HG03575 (cell line): ENCODE results near the gene AKNA.

Experiments used
- ATAC-seq: cut with Tn5 transposase; IDR thresholded peaks from one replicate; pipeline ENCODE4 v1.9.1; 2021; ENCODE audit not compliant: unreplicated experiment, insufficient number of reproducible peaks, low FRiP score; ENCODE audit errors: extremely low read depth

Gene AKNA

DNA sequence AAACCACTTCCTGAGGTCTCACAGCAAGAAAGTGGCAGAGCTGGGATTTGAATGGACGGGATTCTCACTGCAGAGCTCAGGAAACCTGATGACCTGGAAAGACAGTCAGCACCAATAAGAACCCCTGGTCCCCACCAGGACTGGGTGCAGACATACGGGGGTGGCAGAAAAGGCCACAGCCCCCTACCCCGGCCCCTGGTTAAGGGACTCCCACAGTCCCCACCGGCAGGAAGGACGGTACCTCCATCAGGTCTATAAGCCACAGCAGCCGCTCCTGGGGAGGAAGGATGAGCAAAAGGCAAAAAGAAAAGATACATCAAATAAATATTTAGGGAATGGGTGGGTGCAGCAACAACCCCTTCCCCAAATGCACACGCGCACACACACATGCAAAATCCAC lies 32.0 kb upstream of the AKNA start:
- no peak for ATAC-seq

DNA sequence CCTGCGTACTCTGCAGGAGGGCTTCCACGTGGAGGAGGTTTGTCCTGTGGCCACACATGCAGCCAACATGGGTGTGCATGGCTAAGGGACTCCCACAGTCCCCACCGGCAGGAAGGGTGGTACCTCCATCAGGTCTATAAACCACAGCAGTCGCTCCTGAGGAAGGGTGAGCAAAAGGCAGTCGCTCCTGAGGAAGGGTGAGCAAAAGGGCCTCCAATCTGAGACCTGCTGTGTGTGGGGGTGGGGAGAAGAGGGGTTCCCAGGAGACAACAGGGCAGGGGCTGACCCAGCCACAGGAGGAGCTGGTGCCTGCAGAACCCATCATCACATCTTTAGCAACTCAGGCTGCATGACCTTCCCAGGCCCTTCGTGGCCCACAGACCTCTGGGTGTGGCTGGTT lies 30.3 kb upstream of the AKNA start:
- no peak for ATAC-seq

DNA sequence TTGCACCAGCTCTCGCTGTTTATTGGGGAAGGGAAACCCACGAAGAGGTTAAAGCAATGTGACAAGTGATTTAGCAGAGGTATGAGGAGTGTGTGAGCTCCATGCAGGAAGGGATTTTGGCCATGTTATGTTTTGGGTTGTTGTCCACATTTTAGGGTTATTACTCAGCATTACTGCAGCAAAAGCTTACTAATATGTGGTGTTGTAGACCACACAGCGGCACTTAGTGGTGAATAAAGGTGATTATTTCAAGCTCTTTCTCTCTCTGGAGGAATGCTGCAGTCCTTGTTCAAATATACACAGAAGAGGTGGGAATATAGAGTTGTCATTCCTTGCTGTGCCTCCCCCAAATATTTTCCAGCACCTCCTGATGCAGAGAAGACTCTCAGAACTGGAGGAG lies 29.7 kb upstream of the AKNA start:
- ATAC-seq = no peak

DNA sequence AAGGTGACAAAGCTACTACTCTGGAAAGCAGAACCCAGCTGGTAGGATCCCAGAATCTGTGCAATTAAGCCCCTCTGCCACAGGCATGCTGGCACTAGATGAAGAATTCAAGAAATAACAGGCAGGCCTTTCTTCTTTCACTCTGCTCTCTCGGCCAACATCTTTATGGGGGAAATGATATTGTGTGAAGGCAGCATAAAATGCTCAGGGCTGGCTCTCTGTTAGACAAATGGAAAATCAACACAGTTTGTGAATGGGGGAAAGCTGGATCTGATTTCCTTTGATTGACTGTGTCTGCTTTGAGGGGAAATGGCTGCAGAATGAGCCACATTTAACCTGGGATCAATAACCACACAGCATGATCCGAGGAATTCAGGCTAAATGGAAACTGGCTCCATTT lies 29.1 kb upstream of the AKNA start:
- ATAC-seq = no peak

DNA sequence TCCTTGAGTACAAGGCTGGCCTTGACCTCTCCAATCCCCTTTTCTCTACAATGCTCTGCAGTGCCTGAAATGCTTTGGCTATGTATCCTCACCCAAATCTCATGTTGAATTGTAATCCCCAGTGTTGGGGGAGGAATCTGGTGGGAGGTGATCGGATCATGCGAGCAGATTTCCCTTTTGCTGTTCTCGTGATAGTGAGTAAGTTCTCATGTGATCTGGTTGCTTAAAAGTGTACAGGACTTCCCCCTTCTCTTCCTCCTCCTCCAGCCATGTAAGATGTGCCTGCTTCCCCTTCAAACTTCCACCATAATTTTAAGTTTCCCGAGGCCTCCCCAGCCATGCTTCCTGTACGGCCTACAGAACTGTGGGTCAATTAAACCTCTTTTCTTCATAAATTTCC lies 28.5 kb upstream of the AKNA start:
- ATAC-seq = no peak

DNA sequence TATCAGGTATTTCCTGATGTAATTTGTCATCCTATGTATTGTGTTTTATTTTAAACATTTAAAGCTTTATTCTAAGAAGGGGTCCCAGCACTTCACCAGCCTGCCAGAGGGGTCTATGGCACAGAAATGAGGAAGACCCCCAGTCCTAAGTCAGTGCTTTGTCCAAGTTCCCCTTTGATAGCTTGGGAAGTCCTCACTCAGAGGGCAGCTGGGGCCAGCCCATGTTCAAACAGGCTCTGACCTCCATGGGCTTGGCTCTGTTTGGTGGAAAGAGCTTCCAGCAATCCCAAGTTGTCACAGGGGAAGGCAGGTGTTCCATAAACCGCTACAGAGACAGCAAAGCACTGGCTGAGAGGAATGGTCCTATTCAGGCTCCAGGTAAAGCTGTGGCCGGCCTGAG lies 26.6 kb upstream of the AKNA start:
- no peak for ATAC-seq

DNA sequence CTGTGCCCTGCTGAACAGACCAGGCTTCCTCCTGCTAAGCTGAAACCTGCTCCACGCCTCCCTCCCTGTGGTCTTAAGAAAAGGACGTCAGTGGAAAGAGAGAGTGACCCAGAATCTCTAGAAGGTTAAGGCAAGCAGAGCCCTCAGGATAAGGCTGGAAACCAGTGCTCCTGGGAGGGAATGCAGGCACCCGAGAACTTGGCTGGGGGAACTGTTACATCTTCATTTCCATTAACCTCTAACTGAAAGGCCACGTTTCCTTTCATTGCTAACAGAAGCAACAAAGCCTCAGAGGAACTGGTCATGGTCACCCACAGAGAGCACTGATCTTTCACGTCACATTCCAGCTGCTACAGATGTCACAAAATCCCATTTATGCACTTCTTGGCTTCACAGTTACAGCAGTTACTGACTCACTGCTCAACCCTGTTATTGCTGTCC lies 26.1 kb upstream of the AKNA start:
- no peak for ATAC-seq

DNA sequence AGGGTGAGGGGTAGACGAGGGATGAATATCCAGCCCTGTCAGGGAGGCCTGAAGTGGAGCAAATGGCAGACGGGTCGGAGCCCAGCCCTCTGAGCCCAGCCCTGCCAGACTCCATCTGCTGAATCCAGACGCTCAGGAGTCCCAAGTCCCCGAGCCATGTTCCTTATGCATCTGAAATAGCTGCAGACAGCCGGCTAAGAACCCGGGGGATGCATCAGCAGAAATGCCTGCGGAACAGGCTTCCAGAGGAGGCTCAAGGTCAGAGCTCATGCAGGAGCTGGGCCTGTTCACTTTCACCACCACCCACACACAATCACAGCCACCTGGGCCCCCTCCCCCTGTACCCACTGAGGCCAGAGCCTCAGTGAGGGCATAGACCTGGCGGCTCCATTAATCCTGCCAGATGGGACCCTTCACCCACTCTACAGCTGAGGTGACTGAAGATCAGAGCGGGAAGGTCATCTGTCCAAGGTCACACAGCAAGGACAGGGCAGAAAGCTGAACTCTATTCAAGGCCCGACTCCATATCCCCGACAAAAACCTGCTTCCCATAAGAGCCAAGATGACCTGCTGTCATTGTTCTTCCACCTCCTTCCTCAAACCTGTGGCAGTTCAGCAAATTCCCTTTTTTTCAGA lies 24.4 kb upstream of the AKNA start:
- no peak for ATAC-seq

DNA sequence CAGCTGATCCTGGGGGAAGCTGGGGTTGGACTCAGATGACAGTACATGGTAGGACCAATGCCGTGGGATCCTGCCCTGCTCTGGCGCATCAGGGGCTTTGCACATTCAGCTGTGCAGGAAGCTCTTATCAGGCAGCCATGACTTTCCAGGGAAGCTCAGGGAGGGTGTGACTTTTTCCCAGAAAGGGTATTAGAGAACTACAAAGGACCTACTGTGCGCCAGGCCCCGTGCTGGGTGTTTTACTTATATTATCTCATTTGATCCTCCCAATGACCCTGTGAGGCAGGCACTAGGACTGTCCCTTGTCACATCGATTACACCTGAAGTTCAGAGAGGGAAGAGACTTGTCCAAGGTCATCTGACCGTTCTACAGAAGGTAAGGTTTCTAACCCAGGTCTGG lies 23.7 kb upstream of the AKNA start:
- no peak for ATAC-seq

DNA sequence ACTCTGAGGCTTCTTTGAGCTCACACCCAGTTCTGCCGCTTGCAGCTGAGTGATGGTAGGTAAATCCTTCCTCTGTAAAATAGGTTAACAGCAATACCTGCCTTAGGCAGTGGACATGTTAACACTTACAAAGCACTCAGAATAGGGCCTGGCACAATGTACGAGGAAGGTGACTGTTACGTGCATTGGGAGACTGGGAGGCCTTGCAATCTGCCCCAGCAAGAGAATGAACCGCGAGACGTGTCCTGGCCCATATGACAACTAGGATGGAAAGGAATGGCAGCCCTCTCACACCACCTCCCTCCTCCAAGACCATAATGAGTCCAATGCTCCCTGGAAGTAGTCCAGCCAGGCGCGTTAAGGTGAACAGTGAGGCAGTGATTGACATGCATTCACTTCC lies 23.1 kb upstream of the AKNA start:
- ATAC-seq = no peak

DNA sequence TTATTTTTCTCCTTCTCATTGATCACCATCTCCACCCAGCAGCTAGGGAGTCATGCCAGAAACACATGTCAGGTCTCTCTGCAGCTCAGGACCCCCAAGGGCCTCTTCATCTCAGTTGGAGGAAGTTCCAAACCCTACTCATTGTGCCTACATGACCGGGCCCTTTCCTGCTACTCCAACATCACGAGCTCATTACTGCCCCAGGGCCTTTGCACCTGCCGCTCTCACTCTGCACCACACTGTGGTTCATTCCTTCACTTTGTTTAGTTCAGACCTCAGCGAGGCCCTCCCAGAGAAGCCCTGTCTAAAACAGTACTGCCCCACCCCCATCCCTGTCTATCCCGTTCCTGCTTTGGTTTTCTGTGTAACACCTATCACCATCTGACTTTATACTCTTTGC lies 22.1 kb upstream of the AKNA start:
- ATAC-seq = no peak

DNA sequence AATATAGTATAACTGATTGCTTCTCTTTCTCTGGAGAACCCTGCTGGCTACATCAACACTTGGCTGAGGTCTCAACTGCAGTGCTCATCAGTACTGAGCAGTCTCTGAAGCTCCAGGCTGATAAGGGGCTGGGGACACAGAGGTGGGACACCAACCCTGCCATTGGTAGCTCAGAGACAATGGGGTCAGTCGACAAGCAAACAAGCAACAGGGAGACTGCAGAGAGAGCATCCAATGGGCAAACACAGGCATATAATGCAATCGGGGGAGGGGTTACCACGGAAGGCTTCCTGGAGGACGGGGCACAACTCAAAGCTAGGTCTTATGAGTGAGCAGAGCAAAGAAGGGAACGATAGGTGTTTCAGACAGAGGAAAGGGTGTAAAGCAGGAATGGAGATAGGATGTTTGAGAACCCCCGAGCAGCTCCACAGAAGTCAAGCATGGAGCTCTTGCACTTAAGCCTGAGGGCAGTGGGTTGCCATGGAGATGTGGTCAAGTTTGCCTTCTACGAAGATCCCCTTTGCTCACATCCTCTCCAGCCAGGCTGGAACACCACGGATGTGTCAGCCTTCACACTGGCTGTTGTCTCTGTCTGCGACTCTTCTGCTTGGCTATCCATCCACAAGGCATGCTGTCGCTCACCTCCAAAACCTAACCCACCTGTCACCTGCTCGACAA lies 21.5 kb upstream of the AKNA start:
- no peak for ATAC-seq

DNA sequence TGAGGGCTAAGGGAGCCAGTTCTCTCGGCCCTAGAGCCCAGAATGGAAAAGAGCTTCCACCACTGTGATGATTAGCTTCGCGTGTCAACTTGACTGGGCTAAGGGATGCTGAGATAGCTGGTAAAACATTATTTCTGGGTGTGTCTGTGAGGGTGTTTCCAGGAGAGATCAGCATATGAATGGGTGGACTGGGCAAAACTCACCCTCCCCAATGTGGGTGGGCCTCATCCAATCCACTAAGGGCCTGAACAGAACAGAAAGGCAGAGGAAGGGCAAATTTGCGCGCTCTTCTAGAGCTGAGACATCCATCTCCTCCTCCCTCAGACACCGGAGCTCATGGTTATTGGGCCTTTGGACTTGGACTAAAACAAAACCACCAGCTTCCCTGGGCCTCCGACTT lies 20.9 kb upstream of the AKNA start:
- ATAC-seq = no peak

DNA sequence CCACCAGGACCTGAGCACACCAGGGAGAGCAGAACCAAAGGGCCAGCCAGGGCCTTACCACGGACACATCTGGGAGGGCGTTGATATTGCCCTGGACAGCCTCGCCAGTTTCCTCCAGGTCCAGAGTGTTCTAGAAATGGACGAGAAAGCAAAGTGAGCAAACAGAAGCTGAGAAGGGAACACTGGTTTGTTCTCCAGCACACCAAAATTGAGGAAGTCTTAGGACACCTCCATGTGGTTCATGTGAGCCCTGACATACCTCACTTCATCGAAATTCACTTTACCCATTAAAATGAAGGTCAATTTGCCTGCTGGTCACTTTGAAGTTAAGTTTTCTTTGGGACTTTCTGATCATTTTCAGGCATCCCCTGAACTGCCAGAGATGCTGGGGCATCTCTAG lies 20.1 kb upstream of the AKNA start:
- ATAC-seq = no peak

DNA sequence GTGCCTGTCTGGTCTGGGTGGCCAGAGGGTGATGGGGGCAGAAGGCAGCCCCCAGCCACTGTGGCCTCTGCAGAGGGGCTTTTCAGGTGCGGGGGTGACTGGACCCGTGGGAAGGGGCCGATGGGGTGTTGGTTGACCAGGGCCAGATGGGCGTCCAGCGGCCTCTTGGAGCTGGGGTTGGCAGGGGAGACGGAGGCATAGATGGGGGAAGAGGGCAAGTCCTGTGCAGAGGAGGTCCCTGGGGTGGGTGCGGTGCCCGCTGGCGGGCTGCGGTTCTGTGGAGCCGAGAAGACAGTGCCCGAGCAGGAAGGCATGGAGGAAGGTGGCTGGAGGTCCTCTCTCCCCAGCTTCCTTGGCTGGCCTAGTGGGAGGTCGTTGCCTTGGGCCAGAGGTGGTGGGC lies 18.7 kb upstream of the AKNA start:
- ATAC-seq = no peak

DNA sequence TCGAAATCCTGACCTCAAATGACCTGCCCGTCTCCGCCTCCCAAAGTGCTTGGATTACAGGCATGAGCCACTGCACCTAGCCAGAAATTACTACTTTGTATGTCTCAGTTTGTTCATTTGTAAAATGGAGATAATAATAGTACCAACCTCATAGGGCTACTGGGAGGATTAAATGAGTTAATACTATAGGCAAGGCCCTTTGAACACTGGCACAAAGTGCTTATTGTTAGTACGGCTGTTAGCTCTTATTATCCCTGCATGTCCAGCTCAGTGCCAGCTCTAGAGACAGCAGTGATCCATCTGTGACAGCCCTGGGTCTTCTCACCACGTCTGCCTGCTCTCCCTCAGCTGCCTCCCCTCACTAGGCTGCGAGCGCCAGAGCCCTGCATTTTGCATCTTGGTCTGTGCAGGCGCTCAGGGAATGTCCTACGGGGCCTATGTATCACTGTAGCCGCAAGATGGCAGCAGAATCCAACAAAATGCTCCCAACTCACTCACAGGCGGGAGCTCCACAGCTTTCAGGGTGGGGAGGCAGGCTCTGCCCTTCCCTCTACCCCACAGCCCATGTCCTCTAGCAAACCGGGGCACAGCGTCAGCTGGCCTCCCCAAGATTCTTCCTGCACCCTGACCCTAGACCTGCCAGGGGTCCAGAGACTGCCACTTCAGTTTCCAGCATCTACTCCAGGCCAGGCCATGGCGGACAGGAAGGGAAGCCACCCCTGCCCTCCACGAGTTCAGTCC lies 17.7 kb upstream of the AKNA start:
- peak; percentile 48 for ATAC-seq

DNA sequence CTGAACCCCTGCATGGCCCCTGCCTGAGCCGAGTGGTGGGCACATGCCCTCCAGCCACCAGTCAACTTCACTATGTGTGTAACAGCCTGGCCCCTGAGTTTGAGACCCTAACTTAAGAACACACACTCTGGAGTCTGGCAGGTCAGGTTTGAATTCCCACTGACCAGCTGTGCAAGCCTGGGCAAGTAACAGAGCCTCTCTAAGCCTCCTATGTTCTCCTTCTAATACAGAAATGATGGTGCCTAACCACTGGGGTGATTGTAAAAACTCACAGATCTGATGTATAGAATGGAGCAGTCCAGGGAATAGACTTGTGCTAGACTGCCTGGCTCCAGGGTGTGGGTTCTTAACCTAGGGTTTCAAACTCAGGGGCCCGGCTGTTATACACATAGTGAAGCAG lies 16.7 kb upstream of the AKNA start:
- ATAC-seq = no peak

DNA sequence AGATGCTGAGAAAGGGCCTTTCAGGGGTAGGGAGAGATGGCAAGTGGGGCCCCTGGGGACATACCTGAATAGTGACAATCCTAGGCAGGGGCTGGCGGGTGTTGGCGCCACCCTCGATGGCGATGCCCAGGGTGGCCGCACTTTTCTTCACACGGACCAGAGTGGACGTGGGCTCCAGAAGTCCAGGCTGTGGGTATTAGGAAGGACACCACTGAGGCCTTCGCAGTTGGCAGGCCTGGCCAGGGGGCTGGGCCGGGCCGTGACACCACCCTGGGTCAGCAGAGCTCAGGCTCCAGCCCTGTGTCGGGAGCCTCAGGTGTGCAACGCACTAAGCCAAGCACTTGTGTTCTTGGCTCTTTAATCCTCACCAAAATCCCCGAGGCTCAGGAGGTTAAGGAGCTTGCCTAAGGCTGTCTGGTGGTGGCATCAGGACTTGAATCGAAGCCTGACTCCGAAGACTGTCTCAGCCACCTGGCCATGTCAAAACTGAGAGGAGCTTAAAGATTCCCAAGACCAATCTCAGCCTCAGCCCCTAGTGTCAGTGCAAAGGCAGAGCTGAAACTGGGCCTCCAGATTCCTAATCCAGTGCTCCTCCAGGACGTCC lies 15.5 kb upstream of the AKNA start:
- ATAC-seq = no peak

DNA sequence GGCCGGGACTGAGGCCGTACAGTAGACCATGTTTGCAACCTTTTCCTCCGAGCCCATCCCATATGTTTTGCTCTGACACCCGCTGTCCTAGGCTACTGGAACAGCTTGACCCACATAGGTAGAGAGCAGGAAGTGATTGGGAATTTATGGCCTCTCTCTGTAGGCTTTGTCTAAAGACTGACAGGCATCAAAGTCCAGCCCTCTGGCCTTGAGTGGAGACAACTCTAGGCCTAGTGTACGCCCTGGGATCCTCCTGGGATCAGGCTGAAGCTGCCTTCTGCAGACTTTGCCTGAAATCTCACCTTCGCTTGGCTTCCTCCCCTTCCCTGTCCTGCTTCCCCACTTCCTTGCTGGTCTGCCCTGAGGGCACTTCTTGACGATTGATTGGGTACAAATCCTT lies 13.6 kb upstream of the AKNA start:
- ATAC-seq = no peak

DNA sequence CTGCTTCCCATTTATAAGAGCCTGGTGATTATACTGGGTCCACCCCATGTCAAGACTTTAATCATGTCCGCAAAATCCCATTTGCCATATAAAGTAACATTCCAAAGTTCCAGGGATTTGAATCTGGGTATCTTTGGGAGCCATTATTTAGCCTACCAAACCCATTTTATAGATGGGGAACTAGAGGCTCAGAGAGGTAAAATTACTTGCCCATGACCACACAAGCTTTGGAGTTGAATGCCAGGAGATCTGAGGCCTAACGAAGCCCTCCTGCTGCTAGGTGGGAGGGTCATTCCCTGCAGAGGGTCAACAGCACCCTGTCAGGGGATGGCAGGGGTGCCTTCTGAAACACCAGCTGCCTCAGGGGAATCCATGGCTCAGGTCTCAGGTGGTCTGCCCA lies 13.0 kb upstream of the AKNA start:
- no peak for ATAC-seq
